HG02943 (cell line): Measurements from ENCODE around the gene PGLYRP3.

ENCODE experiments used
- ATAC-seq: cut with Tn5 transposase; IDR thresholded peaks from one replicate; pipeline ENCODE4 v1.9.1; 2021; ENCODE audit warnings: mild to moderate bottlenecking, low read depth, moderate library complexity; ENCODE audit not compliant: unreplicated experiment

Gene PGLYRP3

GRCh38 chr1:153265457-153265856 is 47.3 kb downstream of the PGLYRP3 start:
- ATAC-seq = no peak

DNA sequence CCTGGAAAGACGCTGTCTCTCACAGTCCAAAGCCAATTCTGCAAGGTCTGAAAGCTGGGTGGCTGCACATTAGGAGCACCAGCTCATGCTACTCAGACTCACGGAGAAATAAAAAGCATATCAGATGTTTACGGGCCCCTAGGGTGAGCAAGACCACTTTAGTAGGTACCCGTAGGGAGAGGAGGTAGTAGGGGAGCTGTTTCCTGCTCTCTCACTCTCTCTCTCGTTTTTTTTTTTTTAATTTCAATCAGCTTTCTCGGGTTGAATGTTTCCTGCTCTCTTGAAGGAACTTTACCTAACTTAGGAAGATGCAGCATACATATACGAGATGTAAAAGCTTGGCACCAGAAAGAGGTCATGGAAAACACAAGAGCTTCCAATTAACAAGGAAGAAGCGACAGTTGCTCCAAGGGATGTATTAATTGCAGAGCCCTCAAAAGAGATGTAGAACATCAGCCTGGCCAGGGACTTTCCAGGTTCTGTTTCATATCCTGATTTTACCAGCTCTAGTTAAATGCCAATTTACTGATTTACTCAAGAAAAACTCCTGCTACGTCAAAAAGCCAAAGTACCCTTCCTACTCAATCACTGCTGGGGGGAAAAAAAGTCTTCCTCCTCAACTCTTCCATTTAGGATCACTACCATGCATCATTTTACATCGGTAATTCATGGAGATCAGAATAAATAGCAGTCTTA is 50.1 kb downstream of the PGLYRP3 start:
- ATAC-seq = no peak

DNA sequence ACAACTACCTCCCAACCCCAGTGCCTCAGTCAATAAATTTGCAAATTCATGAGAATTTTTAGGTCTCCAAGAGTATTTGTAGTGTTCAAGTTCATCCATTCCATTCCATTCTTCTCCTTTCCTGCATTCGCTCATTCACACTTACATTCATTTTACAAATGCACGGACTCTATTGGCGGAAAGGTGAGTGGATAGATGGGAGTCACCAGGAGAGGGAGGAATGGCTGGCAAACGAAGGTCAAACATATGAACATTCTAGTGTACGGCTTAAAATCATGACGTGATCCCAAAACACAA is 50.7 kb downstream of the PGLYRP3 start:
- no peak for ATAC-seq

- no peak for ATAC-seq
Observed at GRCh38 chr1:153261281-153262069, 51.3 kb downstream of the PGLYRP3 start.

DNA sequence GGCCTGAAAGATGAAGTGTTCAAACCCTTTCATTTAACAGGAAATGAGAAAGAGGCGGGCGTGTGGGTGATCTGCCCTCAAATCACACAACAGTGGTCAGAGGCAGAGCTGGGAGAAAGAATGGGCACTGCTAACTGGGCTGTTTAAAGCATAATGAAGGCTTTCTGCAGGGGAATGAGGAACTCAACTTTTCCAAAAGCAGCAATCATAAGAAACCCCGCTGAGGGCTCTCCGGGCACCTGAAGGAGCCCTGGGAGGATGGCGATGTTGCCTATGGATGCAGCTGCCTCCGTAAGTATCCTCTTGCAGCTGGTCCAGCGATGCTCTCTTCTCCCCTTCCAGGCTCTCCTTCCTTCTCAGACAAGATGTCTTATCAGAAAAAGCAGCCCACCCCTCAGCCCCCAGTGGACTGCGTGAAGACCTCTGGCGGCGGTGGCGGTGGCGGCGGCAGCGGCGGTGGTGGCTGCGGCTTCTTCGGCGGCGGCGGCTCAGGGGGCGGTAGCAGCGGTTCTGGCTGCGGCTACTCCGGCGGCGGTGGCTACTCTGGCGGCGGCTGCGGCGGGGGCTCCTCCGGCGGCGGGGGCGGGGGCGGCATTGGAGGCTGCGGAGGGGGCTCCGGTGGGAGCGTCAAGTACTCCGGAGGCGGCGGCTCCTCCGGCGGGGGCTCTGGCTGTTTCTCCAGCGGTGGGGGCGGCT is 52.0 kb downstream of the PGLYRP3 start:
- ATAC-seq = no peak

DNA sequence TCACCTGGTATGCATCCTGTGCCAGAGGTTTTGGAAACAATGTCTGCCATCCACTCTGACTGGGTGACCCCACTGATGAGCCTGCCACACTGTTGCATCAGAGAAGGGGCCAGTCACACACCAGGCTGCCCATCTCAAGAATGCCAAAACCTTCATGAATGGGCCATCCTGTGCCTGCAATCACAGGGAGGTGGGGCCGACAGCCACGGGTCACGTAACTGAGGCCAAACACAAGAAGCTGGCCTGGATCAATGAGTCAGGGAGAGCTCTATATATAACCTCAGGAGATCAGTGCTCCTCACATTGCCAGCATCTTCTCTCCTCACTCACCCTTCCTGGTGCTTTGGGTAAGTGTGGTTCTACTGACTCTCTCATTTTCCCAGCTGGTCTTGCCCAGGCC is 53.4 kb downstream of the PGLYRP3 start, which contains the start of gene LORICRIN:
Gene LORICRIN (plus strand): TSS at position 301 of the 400 bp plus-strand sequence. CDS start 1,263 bp downstream, outside the sequence.
- ATAC-seq = no peak

- no peak for ATAC-seq
Observed at GRCh38 chr1:153253693-153254092, 59.1 kb downstream of the PGLYRP3 start.

DNA sequence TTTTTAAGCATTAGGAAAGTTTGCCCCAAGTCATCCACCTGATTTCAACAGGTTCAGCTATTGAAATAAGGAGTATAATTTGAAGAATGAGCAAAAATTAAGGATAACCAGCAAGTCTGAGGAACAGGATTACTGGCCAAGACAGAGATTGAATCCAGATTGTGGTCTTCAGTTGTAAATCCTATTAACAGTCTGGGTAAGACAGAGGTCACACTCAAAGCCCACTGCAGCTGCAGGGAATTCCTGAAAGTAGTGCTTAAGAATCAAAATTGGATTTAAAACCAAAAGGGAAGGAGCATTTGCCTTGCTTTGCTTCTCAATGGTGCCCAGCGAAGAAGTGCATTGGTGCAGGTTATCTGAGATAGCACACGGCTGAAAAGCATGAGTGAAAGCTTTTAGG is 59.7 kb downstream of the PGLYRP3 start:
- no peak for ATAC-seq

- ATAC-seq = no peak
Observed at GRCh38 chr1:153251988-153252387, 60.8 kb downstream of the PGLYRP3 start.

DNA sequence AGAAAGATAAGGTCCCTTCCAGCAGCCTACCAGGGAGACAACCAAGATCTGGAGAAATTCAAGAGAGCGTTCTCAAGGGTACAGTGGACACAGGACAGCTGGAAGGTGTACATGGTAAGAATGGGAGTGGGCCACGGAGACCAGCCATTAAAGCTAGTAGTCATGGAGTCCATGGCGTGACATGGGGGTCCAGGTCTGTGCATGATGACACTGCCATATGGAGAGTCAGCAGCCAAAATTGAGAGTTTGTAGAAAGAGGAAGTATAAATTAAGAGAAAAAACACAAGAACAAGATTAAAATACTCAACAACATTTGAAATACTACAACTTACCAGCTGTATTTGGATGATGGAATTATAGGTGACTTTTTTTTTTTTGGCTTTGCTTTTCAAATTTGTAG is 61.2 kb downstream of the PGLYRP3 start:
- no peak for ATAC-seq

- no peak for ATAC-seq
Observed at GRCh38 chr1:153251087-153251486, 61.7 kb downstream of the PGLYRP3 start.

DNA sequence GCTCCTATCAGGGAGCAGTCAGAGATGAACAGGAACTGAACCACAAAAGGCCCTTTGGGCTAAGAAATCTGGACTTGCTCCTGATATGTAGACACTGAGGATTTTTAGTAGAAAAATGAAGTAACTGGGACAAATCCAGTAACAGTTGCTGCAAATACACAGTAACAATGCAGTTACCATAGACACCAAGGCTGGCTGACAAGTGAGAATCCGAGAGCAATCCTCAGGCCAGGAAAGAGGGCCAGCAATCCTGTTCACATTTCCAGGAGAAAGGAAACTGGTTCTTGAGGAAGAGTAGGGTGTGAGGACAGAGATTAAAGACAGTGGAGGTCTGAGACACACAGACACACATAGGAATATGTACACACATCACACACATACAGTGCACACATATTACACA is 62.6 kb downstream of the PGLYRP3 start:
- no peak for ATAC-seq

DNA sequence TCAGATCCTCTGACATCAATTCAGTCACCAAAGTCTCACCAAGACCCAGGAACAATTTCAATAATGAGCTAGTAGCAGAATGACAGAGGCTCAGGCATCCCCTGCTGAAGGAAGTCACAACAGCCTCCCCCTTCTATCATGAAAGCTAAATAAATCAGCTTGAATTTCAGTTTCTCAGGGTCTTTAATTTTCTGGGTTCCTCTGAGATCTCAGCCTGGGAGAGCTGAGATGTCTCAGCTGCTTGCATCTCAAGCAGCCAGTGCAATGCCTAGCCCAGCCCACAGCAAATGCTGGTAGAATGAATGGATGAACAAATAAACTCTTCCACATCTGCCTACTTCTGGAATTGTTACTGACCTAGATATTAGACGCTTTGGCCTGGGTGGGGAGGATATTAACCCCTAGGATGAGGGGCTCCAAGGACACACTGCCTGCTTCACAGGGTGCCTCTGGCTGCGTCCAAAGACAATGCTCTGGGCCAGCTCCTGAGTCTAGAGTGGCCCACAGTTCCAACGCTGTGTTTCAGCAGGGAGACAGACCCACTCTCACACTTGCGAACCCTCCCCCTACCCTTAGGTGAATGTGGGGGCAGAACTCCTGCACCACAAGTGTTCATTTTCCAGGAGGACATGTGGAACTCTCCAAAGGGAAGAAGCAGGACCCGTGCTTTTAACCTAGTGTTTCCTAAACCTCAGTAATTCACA is 64.4 kb downstream of the PGLYRP3 start:
- ATAC-seq = no peak
